SH-SY5Y (cell line): Measurements from ENCODE around the gene ZDHHC14.

Experiments
- GATA2 ChIP-seq: IDR thresholded peaks from 2 replicates; pipeline ENCODE4 v1.6.1; 2011; ENCODE audit warnings: mild to moderate bottlenecking, low read depth, low read length
- GATA3 ChIP-seq: IDR thresholded peaks from 2 replicates; pipeline ENCODE4 v1.6.1; 2011; ENCODE audit warnings: low read depth, mild to moderate bottlenecking, low read length, moderate library complexity

- TF ChIP-seq GATA2 = no peak
- no peak for TF ChIP-seq GATA3
Observed at GRCh38 chr6:157462956-157463742, 82.2 kb downstream of the ZDHHC14 start.
